ENCODE results near the gene MIA2. TPM values are rescaled to one million over a fixed set of nuclear protein-coding genes. Genes with fewer than 3 reads are reported as not detected.
"Not testable (repeated sequence)": the region's sequence is repeated elsewhere in the genome, so short reads cannot be mapped to it uniquely, and the experiment has no call there.

MIA2 gene
- total RNA-seq, 1 experiment from 2014 or later, result 16.9 TPM

DNA sequence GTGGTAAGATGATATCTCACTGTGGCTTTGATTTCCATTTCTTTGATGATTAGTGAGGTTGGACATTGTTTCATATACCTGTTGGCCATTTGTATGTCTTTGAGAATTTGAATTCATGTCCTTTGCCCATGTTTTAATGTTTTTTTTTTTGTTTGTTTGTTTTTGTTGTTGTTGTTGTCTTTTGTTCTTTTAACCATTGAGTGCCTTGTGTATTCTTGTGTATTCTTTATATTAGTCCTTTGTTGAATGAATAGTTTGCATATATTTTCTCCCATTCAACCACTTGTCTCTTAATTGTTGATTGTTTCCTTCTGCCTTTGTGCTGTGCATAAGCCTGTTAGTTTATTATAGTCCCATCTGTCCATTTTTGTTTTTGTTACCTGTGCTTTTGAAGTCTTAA is 126.6 kb downstream of the MIA2 start:
- DNase-seq (ENCODE audit: low read depth, low spot score), result no peak
- in situ Hi-C loops (cut with HindIII; ENCODE audit: low pct_unique_long_range_greater_than_20kb, low sequenced_read_pairs), result no loop called here

DNA sequence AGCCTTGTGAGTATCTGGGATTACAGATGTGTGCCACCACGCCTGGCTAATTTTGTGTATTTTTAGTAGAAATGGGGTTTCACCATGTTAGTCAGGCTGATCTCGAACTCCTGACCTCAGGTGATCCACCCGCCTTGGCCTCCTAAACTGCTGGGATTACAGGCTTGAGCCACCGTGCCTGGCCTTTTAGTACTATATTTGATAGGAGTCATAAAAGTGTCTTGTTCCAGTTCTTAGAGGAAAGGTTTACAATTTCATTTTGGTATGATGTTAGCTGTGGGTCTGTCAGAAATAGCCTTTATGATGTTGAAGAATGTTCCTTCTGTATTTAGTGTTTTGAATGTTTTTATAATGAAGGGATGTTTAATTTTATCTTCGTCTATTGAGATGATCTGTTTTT is 127.8 kb downstream of the MIA2 start:
- in situ Hi-C loops (cut with HindIII; ENCODE audit: low pct_unique_long_range_greater_than_20kb, low sequenced_read_pairs); DNase-seq (ENCODE audit: low read depth, low spot score): not testable (repeated sequence)

DNA sequence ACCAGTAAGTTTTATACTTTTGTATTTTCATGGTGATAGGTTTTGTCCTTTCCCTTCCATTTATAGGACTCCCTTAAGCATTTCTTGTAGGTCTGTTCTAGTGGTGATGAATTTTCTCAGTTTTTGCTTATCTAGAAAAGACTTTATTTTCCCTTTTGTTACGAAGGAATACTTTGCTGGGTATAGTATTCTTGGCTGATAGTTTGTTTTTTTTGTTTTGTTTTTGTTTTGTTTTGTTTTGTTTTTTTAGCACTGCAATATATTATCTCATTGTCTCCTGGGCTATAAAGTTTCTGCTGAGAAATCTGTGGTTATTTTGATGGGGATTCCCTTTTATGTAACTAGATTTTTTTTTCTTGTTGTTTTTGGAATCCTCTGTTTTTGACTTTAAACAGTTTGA is 130.8 kb downstream of the MIA2 start:
- in situ Hi-C loops (cut with HindIII; ENCODE audit: low pct_unique_long_range_greater_than_20kb, low sequenced_read_pairs), result no loop called here
- DNase-seq (ENCODE audit: low read depth, low spot score), result no peak

- in situ Hi-C loops (cut with HindIII; ENCODE audit: low pct_unique_long_range_greater_than_20kb, low sequenced_read_pairs), result no loop called here
- DNase-seq (ENCODE audit: low read depth, low spot score), result no peak
Measured at GRCh38 chr14:39365354-39365753, 131.6 kb downstream of the MIA2 start.

DNA sequence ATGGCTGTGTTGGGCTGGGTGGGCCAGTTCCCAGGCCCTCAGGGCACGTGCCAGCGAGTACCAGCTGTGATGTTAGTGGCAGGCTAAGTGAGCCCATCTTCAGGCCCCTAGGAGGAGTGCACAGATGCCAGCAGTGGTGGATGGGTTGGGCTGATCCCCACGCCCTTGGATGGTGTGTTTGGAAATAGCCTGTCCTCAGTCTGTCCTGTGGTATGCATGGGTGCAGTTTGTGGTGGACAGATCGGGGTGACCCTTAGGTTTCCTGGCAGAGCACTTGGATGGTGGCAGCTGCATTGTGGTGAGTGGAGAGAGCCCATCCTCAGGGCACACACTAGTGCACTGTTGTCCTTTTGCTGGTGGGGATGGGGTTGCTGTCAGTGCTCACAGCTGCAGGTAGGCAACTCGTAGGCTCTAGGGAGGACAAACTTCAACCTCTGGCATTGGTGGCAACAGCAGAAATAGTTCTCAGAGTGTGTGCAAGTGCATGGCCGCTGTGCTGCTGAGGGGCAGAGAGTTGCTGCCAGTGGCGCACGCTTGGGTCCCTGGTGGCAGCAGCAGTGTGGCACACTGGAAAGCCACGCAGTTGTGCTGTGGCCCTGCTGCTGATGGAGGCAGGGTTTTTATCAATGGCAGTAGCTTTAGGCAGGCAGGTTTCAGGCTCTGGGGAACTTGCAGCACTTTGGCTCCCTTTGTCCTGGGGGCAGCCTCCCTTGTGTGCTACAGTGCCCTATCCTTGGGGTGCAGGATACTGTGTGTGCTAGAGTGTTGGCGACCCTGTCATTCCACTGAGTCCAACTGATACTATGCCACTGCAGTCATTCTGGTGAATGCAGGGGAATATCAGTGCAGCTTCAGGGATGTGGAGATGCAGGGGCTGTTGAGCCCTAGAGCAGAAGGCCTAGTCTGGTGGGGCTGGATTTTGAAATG is 133.0 kb downstream of the MIA2 start:
- in situ Hi-C loops (cut with HindIII; ENCODE audit: low pct_unique_long_range_greater_than_20kb, low sequenced_read_pairs), result no loop called here
- DNase-seq (ENCODE audit: low read depth, low spot score), result no peak

DNA sequence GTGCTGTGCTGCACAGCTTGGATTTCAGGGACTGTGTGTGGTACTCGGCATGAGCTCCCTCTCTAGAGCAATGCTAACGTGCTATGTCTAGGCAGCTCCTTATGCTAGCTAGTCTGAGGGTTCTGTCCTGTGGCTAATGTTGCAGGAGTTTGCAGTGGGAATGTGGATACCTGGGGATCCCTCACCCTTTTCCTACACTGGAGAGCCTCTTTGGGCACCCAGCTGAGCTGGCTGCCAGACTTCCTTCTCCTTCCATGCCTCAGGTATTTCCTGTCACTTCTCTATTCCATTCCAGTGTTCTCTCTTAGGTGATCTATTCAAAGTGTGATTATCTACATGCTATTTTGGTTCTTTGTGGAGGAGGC is 133.7 kb downstream of the MIA2 start:
- no peak for DNase-seq (ENCODE audit: low read depth, low spot score)
- in situ Hi-C loops (cut with HindIII; ENCODE audit: low pct_unique_long_range_greater_than_20kb, low sequenced_read_pairs), result no loop called here

DNA sequence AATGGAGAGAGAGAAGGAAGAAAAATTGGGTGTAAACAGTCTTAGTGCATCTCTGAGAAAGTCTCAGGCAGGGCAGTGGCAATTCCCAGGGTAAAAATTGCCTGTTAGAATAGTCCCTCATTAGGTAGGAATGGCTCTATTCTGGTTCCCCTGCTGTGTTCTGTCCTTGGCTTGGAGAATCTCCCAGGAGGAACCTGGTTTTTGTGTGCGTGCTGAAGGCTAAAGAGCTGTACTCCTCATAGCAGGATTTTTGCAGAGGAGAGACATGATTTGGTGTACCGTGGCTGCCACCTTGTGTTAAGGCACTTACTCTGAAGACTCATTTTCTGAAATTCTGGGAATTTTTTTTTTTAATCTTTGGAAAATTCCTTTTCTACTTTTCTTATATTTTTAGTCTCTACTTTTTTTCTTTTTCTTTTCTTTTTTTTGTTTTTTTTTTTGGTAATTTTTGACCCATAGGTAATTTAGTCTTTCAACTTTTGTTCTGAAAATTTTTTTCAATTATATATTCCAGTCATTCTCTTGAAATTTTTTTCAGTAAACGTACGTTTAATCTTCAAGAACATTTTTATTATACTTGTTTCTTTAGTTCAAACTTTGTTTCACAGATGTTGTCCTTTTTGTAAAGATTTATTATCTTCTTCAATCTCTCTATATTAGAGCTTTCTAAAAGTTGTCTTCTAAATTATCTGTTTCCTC is 134.7 kb downstream of the MIA2 start:
- in situ Hi-C loops (cut with HindIII; ENCODE audit: low pct_unique_long_range_greater_than_20kb, low sequenced_read_pairs), result no loop called here
- DNase-seq (ENCODE audit: low read depth, low spot score), result peak; percentile 80

DNA sequence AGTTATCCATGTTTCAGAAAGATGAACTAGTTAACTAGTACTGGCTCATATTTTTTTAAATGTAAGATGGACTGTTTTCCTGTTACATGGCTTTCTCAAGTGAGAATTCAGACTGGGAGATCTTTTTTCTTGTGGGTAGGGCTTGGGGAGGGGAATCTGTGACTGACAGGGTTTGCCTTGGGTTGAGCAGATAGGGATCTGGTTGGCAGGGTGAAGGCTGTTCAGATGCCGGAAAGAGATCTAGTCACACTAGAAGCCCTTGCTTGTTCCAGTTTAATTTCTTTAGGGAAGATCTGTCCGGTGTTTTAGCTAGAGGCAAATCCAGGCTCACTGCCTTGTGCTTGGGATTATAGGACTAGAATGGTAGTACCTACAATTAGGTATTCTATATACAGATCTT is 135.3 kb downstream of the MIA2 start:
- in situ Hi-C loops (cut with HindIII; ENCODE audit: low pct_unique_long_range_greater_than_20kb, low sequenced_read_pairs), result no loop called here
- no peak for DNase-seq (ENCODE audit: low read depth, low spot score)

DNA sequence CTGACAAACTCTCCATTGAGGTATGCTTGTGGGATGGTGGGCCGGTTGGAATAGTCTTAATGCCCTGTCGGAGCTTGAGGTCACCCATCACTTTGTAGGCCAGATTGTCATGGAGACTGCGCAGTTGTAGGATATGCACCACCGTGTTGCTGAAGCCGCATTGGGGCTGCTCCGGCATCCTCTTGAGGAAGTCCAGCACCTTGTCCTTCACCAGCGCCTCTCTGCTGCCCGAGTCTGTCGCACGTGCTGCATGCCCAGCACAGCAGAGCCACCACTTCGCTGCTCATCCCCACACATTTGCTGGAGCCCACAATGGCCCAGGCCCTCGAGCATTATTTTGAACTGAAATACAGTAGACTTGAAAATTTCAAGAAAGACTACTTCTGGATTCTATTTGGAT is 136.7 kb downstream of the MIA2 start:
- in situ Hi-C loops (cut with HindIII; ENCODE audit: low pct_unique_long_range_greater_than_20kb, low sequenced_read_pairs), result no loop called here
- DNase-seq (ENCODE audit: low read depth, low spot score), result no peak

DNA sequence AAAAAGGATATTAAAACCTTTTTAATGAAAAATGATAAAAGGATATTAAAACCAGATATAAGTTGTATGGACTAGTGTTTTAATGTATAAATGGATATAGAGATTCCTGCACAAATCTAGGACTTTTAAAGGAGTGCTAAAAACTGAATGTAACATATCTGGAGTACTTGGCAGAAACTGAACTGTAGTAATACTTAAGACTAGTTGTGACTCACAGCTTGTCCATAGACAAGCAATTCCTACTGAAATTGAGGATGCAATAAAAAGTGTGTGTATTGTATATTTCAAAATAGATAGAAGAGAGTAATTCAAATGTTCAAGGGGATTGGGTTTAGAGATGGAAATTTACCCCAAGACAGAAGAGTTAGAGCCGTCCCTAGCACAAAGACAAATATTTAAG is 138.9 kb downstream of the MIA2 start:
- in situ Hi-C loops (cut with HindIII; ENCODE audit: low pct_unique_long_range_greater_than_20kb, low sequenced_read_pairs), result no loop called here
- no peak for DNase-seq (ENCODE audit: low read depth, low spot score)

DNA sequence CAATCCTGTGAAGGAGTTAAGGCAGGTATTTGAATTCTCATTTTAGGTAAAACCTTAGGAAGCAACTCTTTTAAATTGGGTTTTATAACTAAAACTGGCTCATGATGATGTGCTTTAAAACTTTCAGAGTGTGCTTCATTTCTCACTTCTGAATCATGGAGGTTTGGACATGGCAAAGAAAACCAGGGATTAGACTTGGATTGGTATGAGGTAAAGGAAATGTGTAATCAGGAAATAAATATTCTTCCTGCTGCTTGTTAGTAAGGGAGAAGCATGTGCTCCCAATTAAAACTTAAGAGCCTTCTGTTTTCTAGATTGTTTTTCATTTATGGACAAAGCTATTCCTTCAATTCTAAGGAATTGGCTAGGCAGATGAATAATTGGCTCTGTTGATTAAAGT is 141.1 kb downstream of the MIA2 start:
- in situ Hi-C loops (cut with HindIII; ENCODE audit: low pct_unique_long_range_greater_than_20kb, low sequenced_read_pairs), result no loop called here
- DNase-seq (ENCODE audit: low read depth, low spot score), result no peak

GRCh38 chr14:39376667-39377403 is 143.1 kb downstream of the MIA2 start:
- in situ Hi-C loops (cut with HindIII; ENCODE audit: low pct_unique_long_range_greater_than_20kb, low sequenced_read_pairs), result no loop called here
- DNase-seq (ENCODE audit: low read depth, low spot score), result peak; percentile 39

GRCh38 chr14:39381366-39381765 is 147.7 kb downstream of the MIA2 start:
- in situ Hi-C loops (cut with HindIII; ENCODE audit: low pct_unique_long_range_greater_than_20kb, low sequenced_read_pairs), result no loop called here
- DNase-seq (ENCODE audit: low read depth, low spot score), result peak; percentile 56

- DNase-seq (ENCODE audit: low read depth, low spot score), result no peak
- in situ Hi-C loops (cut with HindIII; ENCODE audit: low pct_unique_long_range_greater_than_20kb, low sequenced_read_pairs), result no loop called here
Measured at GRCh38 chr14:39382463-39382862, 148.7 kb downstream of the MIA2 start.

DNA sequence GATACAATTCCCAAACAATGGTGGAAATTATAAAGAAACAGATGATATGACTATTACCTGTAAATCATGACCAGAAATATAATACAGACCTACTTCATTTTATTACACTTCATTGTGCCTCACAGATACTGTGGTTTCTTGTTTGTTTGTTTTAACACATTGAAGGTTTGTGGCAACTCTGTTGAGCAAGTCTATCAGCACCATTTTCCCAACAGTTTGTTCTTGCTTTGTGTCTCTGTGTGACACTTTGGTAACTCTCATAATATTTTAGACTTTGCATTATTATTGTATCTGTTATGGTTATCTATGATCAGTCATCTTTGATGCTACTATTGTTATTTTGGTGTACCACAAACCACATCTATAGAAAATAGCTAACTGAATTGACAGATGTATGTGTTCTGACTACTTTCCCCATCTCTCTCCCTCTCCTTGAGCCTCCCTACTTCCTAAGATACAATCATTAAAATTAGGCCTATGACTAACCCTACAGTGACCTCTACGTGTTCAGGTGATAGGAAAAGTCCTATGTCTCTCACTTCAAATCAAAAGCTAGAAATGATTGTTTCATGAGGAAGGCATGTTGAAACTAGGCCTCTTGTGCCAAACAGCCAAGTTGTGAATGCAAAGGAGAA is 149.4 kb downstream of the MIA2 start:
- no peak for DNase-seq (ENCODE audit: low read depth, low spot score)
- in situ Hi-C loops (cut with HindIII; ENCODE audit: low pct_unique_long_range_greater_than_20kb, low sequenced_read_pairs), result no loop called here

DNA sequence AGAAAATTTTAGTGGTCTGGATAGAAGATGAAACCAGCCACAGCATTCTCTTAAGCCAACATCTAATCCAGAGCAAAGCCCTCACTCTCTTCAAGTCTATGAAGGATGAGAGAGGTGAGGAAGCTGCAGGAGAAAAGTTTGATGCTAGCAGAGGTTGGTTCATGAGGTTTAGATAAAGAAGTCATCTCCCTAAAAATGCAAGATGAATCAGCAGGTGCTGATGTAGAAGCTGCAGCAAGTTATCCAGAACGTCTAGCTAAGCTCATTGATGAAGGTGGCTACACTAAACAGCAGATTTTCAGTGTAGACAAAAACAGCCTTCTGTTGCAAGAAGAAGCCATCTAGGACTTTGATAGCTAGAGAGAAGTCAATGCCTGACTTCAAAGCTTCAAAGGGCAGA is 150.0 kb downstream of the MIA2 start:
- in situ Hi-C loops (cut with HindIII; ENCODE audit: low pct_unique_long_range_greater_than_20kb, low sequenced_read_pairs), result no loop called here
- DNase-seq (ENCODE audit: low read depth, low spot score), result no peak

GRCh38 chr14:39384177-39384576 is 150.5 kb downstream of the MIA2 start:
- no peak for DNase-seq (ENCODE audit: low read depth, low spot score)

DNA sequence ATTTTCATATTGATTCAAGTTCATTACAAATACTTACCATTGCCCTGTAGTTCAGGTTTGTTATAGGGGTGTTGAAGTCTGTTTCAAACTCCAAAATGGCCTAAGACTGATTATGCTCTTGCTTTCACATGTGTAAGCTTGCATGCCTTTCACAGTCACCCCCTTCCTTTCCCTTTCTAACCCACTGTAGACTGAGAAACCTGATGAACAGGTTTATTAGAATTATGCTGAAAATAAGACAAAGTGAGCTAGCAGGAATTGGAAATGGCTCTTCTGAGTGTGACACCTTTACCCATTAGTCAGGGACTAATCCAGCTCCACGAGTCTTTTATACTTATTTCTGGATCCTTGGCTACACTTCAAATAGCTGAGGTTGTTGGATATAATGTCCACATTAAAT is 159.6 kb downstream of the MIA2 start:
- DNase-seq (ENCODE audit: low read depth, low spot score), result no peak
- in situ Hi-C loops (cut with HindIII; ENCODE audit: low pct_unique_long_range_greater_than_20kb, low sequenced_read_pairs), result no loop called here

More at GRCh38 chr14:39384177-39384576, 150.5 kb downstream of the MIA2 start:
- in situ Hi-C loops (cut with HindIII; ENCODE audit: low pct_unique_long_range_greater_than_20kb, low sequenced_read_pairs), result no loop called here

Data from SK-MEL-5 (cell line).